PFSK-1 (cell line): Measurements from ENCODE around the gene PTPN11.

Source experiments
- POLR2AphosphoS5 ChIP-seq: IDR thresholded peaks from 2 replicates; pipeline ENCODE4 v1.6.1; 2012; ENCODE audit warnings: low read depth, mild to moderate bottlenecking, control low read depth, low read length, moderate library complexity
- SIN3A ChIP-seq: IDR thresholded peaks from 2 replicates; pipeline ENCODE4 v1.6.1; 2012; ENCODE audit warnings: mild to moderate bottlenecking, low read length, moderate library complexity, borderline replicate concordance; ENCODE audit not compliant: insufficient read depth
- TAF1 ChIP-seq: IDR thresholded peaks from 2 replicates; pipeline ENCODE4 v1.6.1; 2012; ENCODE audit warnings: low read length, control low read depth, borderline replicate concordance; ENCODE audit not compliant: insufficient read depth
- TF ChIP-seq, protein P1 (sequence below), 2 experiments: IDR thresholded peaks; 2 replicates each; pipeline versions ENCODE4 v1.6.1 to v1.8.0; 2011 to 2012; ENCODE audit warnings: low read depth in 2 of 2, low read length in 2 of 2, control low read depth in 1 of 2, inconsistent platforms in 1 of 2, mild to moderate bottlenecking in 1 of 2, moderate library complexity in 1 of 2; ENCODE audit not compliant: insufficient read depth in 1 of 2

GRCh38 chr12:112506513-112507166 lies 87.9 kb downstream of the PTPN11 start:
- TF ChIP-seq TAF1 (no peak), POLR2AphosphoS5 (no peak), SIN3A (no peak)
- TF ChIP-seq, protein P1, sequence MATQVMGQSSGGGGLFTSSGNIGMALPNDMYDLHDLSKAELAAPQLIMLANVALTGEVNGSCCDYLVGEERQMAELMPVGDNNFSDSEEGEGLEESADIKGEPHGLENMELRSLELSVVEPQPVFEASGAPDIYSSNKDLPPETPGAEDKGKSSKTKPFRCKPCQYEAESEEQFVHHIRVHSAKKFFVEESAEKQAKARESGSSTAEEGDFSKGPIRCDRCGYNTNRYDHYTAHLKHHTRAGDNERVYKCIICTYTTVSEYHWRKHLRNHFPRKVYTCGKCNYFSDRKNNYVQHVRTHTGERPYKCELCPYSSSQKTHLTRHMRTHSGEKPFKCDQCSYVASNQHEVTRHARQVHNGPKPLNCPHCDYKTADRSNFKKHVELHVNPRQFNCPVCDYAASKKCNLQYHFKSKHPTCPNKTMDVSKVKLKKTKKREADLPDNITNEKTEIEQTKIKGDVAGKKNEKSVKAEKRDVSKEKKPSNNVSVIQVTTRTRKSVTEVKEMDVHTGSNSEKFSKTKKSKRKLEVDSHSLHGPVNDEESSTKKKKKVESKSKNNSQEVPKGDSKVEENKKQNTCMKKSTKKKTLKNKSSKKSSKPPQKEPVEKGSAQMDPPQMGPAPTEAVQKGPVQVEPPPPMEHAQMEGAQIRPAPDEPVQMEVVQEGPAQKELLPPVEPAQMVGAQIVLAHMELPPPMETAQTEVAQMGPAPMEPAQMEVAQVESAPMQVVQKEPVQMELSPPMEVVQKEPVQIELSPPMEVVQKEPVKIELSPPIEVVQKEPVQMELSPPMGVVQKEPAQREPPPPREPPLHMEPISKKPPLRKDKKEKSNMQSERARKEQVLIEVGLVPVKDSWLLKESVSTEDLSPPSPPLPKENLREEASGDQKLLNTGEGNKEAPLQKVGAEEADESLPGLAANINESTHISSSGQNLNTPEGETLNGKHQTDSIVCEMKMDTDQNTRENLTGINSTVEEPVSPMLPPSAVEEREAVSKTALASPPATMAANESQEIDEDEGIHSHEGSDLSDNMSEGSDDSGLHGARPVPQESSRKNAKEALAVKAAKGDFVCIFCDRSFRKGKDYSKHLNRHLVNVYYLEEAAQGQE (IDR thresholded peaks at IDR 0.05; ENCODE audit: insufficient read depth in 1 of 2, low read depth in 2 of 2, low read length in 2 of 2), result no peak
